Heart left ventricle (tissue), 16 donors: Measurements from ENCODE around the gene OSBPL9. TPM values are rescaled to one million over a fixed set of nuclear protein-coding genes. Genes with fewer than 3 reads are reported as not detected.
A peak's percentile ranks its signal among the peaks of the same experiment; 100 is the strongest.

Experiments used
- ATAC-seq, 4 donors: fragments of 200-7000 bp; cut with Tn5 transposase; one replicate each; pipeline ENCODE4 v1.9.1; 2020 to 2022; ENCODE audit warnings: moderate library complexity in 4 of 4, mild to moderate bottlenecking in 3 of 4, moderate number of reproducible peaks in 1 of 4
- DNase-seq, 5 donors: peaks; one replicate each; pipeline ENCODE4 v3.0.0-alpha.2; 2020
- H3K27ac ChIP-seq, 12 donors: fragments of 200-600 bp; sonication (generic) in 4 of 12; one replicate each; pipeline versions ENCODE4 v1.5.0 to v1.8.0; 2016 to 2022; ENCODE audit warnings: mild to moderate bottlenecking in 2 of 12
- H3K27me3 ChIP-seq, 9 donors: fragments of 200-600 bp; sonication (generic) in 2 of 9; one replicate each; pipeline versions ENCODE4 v1.5.1 to v1.8.0; 2016 to 2022; ENCODE audit warnings: mild to moderate bottlenecking in 3 of 9
- H3K36me3 ChIP-seq, 9 donors: fragments of 200-600 bp; sonication (generic) in 2 of 9; one replicate each; pipeline versions ENCODE4 v1.5.0 to v1.8.0; 2018 to 2022; ENCODE audit warnings: mild to moderate bottlenecking in 2 of 9
- H3K4me1 ChIP-seq, 12 donors: fragments of 200-600 bp; sonication (generic) in 4 of 12; one replicate each; pipeline versions ENCODE4 v1.5.0 to v1.8.0; 2016 to 2022; ENCODE audit warnings: mild to moderate bottlenecking in 3 of 12
- H3K4me3 ChIP-seq, 12 donors: fragments of 200-600 bp; sonication (generic) in 4 of 12; one replicate each; pipeline versions ENCODE4 v1.5.0 to v1.8.0; 2017 to 2022; ENCODE audit warnings: mild to moderate bottlenecking in 9 of 12, moderate library complexity in 4 of 12
- H3K9me3 ChIP-seq, 12 donors: fragments of 200-600 bp; sonication (generic) in 4 of 12; one replicate each; pipeline versions ENCODE4 v1.5.0 to v1.8.0; 2016 to 2022; ENCODE audit warnings: mild to moderate bottlenecking in 1 of 12
- CTCF ChIP-seq, 12 donors: fragments of 200-600 bp; sonication (generic) in 4 of 12; IDR thresholded peaks; one replicate each; pipeline versions ENCODE4 v1.5.0 to v1.8.0; 2018 to 2022; ENCODE audit warnings: antibody characterized with exemption in 12 of 12, mild to moderate bottlenecking in 5 of 12
- POLR2A ChIP-seq, 2 donors: fragments of 450-650 bp; IDR thresholded peaks; one replicate each; pipeline ENCODE4 v1.6.1; 2017; ENCODE audit warnings: antibody characterized with exemption in 2 of 2, mild to moderate bottlenecking in 2 of 2, moderate library complexity in 2 of 2
- WGBS, 4 donors: extraction: QIAGEN DNeasy Blood & Tissue Kit in 2 of 4; methylation state at CpG; one replicate each; pipeline versions ENCODE4 v1.1.5 to v1.1.7; 2013 to 2018; 5-methylcytosine and 5-hydroxymethylcytosine counted together
- intact Hi-C, 10 donors: fragments of 100-400 bp; cut with DNase I; formaldehyde crosslinking; loops; one replicate each; pipeline versions ENCODE4 v1.11.1 to v1.14.2; 2022
- polyA plus RNA-seq, 2 donors: library from polyadenylated mRNA; stranded (reverse); fragments of 200-250 nt; gene quantifications; one replicate each; pipeline ENCODE4 v1.2.3, GENCODE V29; 2013
- total RNA-seq, 9 donors: library from RNA; depleted of rRNA in 2 of 9; stranded (reverse); fragments of >200 nt in 2 of 9; fragmentation: NEBNext Ultra II Directional in 3 of 9; extraction: Animal tissue kit (Norgen Biotek cat#: 25700) in 3 of 9; gene quantifications; one replicate each; pipeline versions ENCODE4 v1.1.0 to v1.2.4, GENCODE V29; 2016 to 2023
- donor health status: ischemic (EF 13 %, LVEDD 7.1; RV severe dilation, severe dysfunction).
- donor health status: healthy with polysubstance abuse.
- donor health status: DM: no; HTN: yes; CAD: no.
- donor health status: DM: no; HTN: no; CAD: no.
- donor health status: ischemic (EF 25% LVEDD 6.9; RV normal size, moderate dysfunction).
- donor health status: ischemic (EF 25% LVEDD 5.7; RV mildly dilated, moderate dysfunction).
- donor health status: healthy.
- donor health status: DM: yes; HTN: yes; CAD: no.
- donor health status: ischemic (EF 35%, LVEDD 5.7; RV mildly dilated, moderate dysfunction).
- donor health status: nonischemic (EF 11% LVEDD 7.7; RV severe dilation, severe dysfunction).
- donor health status: DM: yes; HTN: yes; CAD: no.
- donor health status: PGD.
- donor health status: ischemic (EF 29% LVEDD 5.4; RV normal size, mild dysfunction).
- donor health status: nonischemic (EF 23%, LVEDD 6.1; RV moderate dilation, normal function).

Gene OSBPL9
- total and polyA plus RNA-seq, 11 donors = 44.5 to 69.5 (median 52.5) TPM

- DNase-seq (no peak), ATAC-seq (no peak)
- 88 to 98% (median 94%) methylated on average over 2 of the region's 2 CpGs for WGBS, 4 donors
- intact Hi-C loops = no loop called here
- Histone ChIP-seq H3K27ac (peak overlapping the region in 2 of 12 donors; percentile 51 to 75), H3K9me3 (no peaks in the 10 kb centered on the region), H3K27me3 (no peaks in the 10 kb centered on the region), H3K4me1 (peaks cover 3 to 68% (median 33%) of the 10 kb centered on the region in 12 donors), H3K4me3 (no peak overlapping the region), H3K36me3 (no peaks in the 10 kb centered on the region)
- no peak for TF ChIP-seq CTCF (IDR thresholded peaks at IDR 0.05)
- TF ChIP-seq POLR2A (IDR thresholded peaks at IDR 0.05) = no peak
Measured at GRCh38 chr1:51641096-51641495, 24.2 kb downstream of the OSBPL9 start.

GRCh38 chr1:51642739-51643142 is 25.8 kb downstream of the OSBPL9 start:
- Histone ChIP-seq H3K9me3 (peaks cover 0 to 9% (median 0%) of the 10 kb centered on the region in 12 donors), H3K4me3 (no peak overlapping the region), H3K36me3 (no peaks in the 10 kb centered on the region), H3K27ac (peak overlapping the region; percentile 41 to 85 (median 62)), H3K4me1 (peaks cover 3 to 61% (median 33%) of the 10 kb centered on the region in 12 donors), H3K27me3 (no peaks in the 10 kb centered on the region)
- TF ChIP-seq CTCF (IDR thresholded peaks at IDR 0.05) (no peak), POLR2A (IDR thresholded peaks at IDR 0.05) (no peak)
- 59 to 90% (median 76%) methylated on average over 1 of the region's 1 CpG for WGBS, 4 donors
- intact Hi-C loops = no loop called here
- DNase-seq = peak in 1 of 5 donors; percentile 22
- peak; percentile 57 to 87 (median 78) for ATAC-seq

- Histone ChIP-seq H3K9me3 (peaks cover 0 to 9% (median 0%) of the 10 kb centered on the region in 12 donors), H3K27me3 (no peaks in the 10 kb centered on the region), H3K36me3 (no peaks in the 10 kb centered on the region), H3K27ac (peak overlapping the region; percentile 41 to 85 (median 62)), H3K4me1 (peaks cover 3 to 63% (median 39%) of the 10 kb centered on the region in 12 donors), H3K4me3 (no peak overlapping the region)
- DNase-seq (no peak), ATAC-seq (no peak)
- WGBS, 4 donors = 81 to 88% (median 83%) methylated on average over 1 of the region's 1 CpG
- intact Hi-C loops = no loop called here
- TF ChIP-seq CTCF (IDR thresholded peaks at IDR 0.05) (no peak), POLR2A (IDR thresholded peaks at IDR 0.05) (no peak)
Measured at GRCh38 chr1:51643362-51643761, 26.5 kb downstream of the OSBPL9 start.

GRCh38 chr1:51644020-51644419 is 27.1 kb downstream of the OSBPL9 start:
- intact Hi-C loops = no loop called here

More at GRCh38 chr1:51644020-51644419, 27.1 kb downstream of the OSBPL9 start:
- ATAC-seq (no peak), DNase-seq (no peak)
- no peaks in the 10 kb centered on the region for H3K36me3 ChIP-seq
- peak overlapping the region in 10 of 12 donors; percentile 32 to 85 (median 62) for H3K27ac ChIP-seq
- peaks cover 0 to 9% (median 0%) of the 10 kb centered on the region in 12 donors for H3K9me3 ChIP-seq
- peaks cover 3 to 69% (median 42%) of the 10 kb centered on the region in 12 donors for H3K4me1 ChIP-seq
- TF ChIP-seq POLR2A (IDR thresholded peaks at IDR 0.05) (no peak), CTCF (IDR thresholded peaks at IDR 0.05) (no peak)
- no peaks in the 10 kb centered on the region for H3K27me3 ChIP-seq
- 88 to 98% (median 96%) methylated on average over 5 of the region's 5 CpGs for WGBS, 4 donors
- H3K4me3 ChIP-seq = no peak overlapping the region
